K562 (cell line): Measurements from ENCODE around the gene ADCY1. TPM values are rescaled to one million over a fixed set of nuclear protein-coding genes. Genes with fewer than 3 reads are reported as not detected.

ENCODE experiments used
- CREB1 ChIP-seq, 2 experiments: sonication (generic) in 1 of 2; formaldehyde crosslinking in 1 of 2; IDR thresholded peaks; 2 replicates each; pipeline versions ENCODE4 v1.6.1 to v1.8.0; 2012 to 2022; ENCODE audit warnings: inconsistent platforms in 1 of 2, mild to moderate bottlenecking in 1 of 2, missing genetic modification reagents in 1 of 2, moderate library complexity in 1 of 2
- MAZ ChIP-seq, 2 experiments: fragments of 450-650 bp in 1 of 2; sonication (generic) in 1 of 2; formaldehyde crosslinking; IDR thresholded peaks in 1 of 2; conservative IDR thresholded peaks in 1 of 2; 2 replicates each; pipeline versions ENCODE4 v1.4.0 to v1.5.0; 2020; ENCODE audit warnings: mild to moderate bottlenecking in 1 of 2, missing genetic modification reagents in 1 of 2
- PRPF4 ChIP-seq: fragments of 200-400 bp; formaldehyde crosslinking; IDR thresholded peaks from one replicate; pipeline ENCODE4 v1.6.1; 2017; ENCODE audit warnings: low read length, low read depth, mild to moderate bottlenecking; ENCODE audit not compliant: insufficient read depth, poor library complexity, severe bottlenecking
- PYGO2 ChIP-seq: fragments of 450-650 bp; IDR thresholded peaks from 2 replicates; pipeline ENCODE4 v1.6.1; 2016; ENCODE audit warnings: mild to moderate bottlenecking, missing genetic modification characterization, moderate library complexity, missing compliant biosample characterization
- TAF1 ChIP-seq: IDR thresholded peaks from 2 replicates; pipeline ENCODE4 v1.6.1; 2011; ENCODE audit warnings: mild to moderate bottlenecking, low read length, moderate library complexity; ENCODE audit not compliant: insufficient read depth, control insufficient read depth, severe bottlenecking; ENCODE audit errors: extremely low read depth
- ZNF224 ChIP-seq: sonication (generic); formaldehyde crosslinking; IDR thresholded peaks from 2 replicates; pipeline ENCODE4 v1.8.0; 2022; ENCODE audit warnings: mild to moderate bottlenecking, missing genetic modification reagents
- ZNF318 ChIP-seq, 2 experiments: fragments of 450-650 bp; IDR thresholded peaks; 2 replicates each; pipeline ENCODE4 v1.6.1; 2016; ENCODE audit warnings: mild to moderate bottlenecking in 2 of 2, borderline replicate concordance in 1 of 2, low read depth in 1 of 2, moderate library complexity in 1 of 2
- ZNF780A ChIP-seq: fragments of 250-450 bp; sonication (Bioruptor Pico); IDR thresholded peaks from 2 replicates; pipeline ENCODE4 v1.5.0; 2021; ENCODE audit warnings: mild to moderate bottlenecking
- polyA plus RNA-seq, 8 experiments: library from polyadenylated mRNA; depleted of rRNA in 4 of 8; stranded (reverse) in 5 of 8; unstranded in 3 of 8; fragments of >200 nt; fragmentation: Nextera tagmentation in 2 of 8; fragmentation: Illumina TruSeq in 1 of 8; extraction: Ambion mirVana in 2 of 8; extraction: Trizol in 1 of 8; gene quantifications; 2 replicates each; pipeline versions ENCODE4 v1.2.1 to v1.2.3, GENCODE V29; 2011 to 2014; ENCODE audit warnings: inconsistent platforms in 1 of 8, missing spikeins in 1 of 8
- total RNA-seq, 7 experiments: library from RNA; depleted of rRNA in 6 of 7; stranded (reverse); fragments of >200 nt in 6 of 7; fragmentation: Illumina TruSeq in 2 of 7; extraction: Trizol in 2 of 7; gene quantifications; 2 replicates each; pipeline versions ENCODE4 v1.2.1 to v1.2.3, GENCODE V29; 2011 to 2021; ENCODE audit warnings: low replicate concordance in 1 of 7
- TF ChIP-seq, protein P1 (sequence below): fragments of 450-650 bp; IDR thresholded peaks from 2 replicates; pipeline ENCODE4 v1.6.1; 2017; ENCODE audit warnings: antibody characterized with exemption

ADCY1 gene
- total and polyA plus RNA-seq, 9 of the 15 experiments (the other 6 are each of a cell fraction or from before 2014, with no cell fraction given), result under 0.01 to 0.18 (median 0.10) TPM; not detected in 4

GRCh38 chr7:45598886-45599520 is 24.8 kb downstream of the ADCY1 start (continued):
- TF ChIP-seq ZNF318 (IDR thresholded peaks at IDR 0.05; ENCODE audit: borderline replicate concordance in 1 of 2, low read depth in 1 of 2) (no peak), TAF1 (no peak), CREB1 (IDR thresholded peaks at IDR 0.05) (no peak), CREB1 (CRISPR knock-in tag; IDR thresholded peaks at IDR 0.05) (no peak), MAZ (CRISPR knock-in tag; conservative IDR thresholded peaks at IDR 0.05 in 1 of 2, IDR thresholded peaks at IDR 0.05 in 1 of 2) (no peak), ZNF780A (no peak), PYGO2 (tag) (no peak), ZNF224 (CRISPR knock-in tag) (no peak), PRPF4 (no peak)
- TF ChIP-seq, protein P1, sequence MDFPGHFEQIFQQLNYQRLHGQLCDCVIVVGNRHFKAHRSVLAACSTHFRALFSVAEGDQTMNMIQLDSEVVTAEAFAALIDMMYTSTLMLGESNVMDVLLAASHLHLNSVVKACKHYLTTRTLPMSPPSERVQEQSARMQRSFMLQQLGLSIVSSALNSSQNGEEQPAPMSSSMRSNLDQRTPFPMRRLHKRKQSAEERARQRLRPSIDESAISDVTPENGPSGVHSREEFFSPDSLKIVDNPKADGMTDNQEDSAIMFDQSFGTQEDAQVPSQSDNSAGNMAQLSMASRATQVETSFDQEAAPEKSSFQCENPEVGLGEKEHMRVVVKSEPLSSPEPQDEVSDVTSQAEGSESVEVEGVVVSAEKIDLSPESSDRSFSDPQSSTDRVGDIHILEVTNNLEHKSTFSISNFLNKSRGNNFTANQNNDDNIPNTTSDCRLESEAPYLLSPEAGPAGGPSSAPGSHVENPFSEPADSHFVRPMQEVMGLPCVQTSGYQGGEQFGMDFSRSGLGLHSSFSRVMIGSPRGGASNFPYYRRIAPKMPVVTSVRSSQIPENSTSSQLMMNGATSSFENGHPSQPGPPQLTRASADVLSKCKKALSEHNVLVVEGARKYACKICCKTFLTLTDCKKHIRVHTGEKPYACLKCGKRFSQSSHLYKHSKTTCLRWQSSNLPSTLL, result no peak
